HepG2 (cell line): ENCODE data around the gene TRAK1. TPM values are rescaled to one million over a fixed set of nuclear protein-coding genes. Genes with fewer than 3 reads are reported as not detected.
A peak's percentile ranks its signal among the peaks of the same experiment; 100 is the strongest.

Experiments used
- ATAC-seq: fragments of 200-7000 bp; cut with Tn5 transposase; 3 replicates; pipeline ENCODE4 v1.9.1; 2020; ENCODE audit warnings: mild to moderate bottlenecking, moderate library complexity
- BruUV-seq: library from RNA; stranded (reverse); fragments of 400-500 nt; replicated peaks from 2 replicates; lab custom pipeline; 2021; lab: Mats Ljungman, UMichigan
- CTCF ChIA-PET: fragments of 300-600 bp; formaldehyde crosslinking; extraction: SDS; loops from one replicate; lab custom pipeline; 2021; ENCODE audit warnings: low total read pairs, inconsistent platforms, low intra/inter-chr PET ratio; lab: Yijun Ruan, JAX
- POLR2A ChIA-PET: fragments of 350-600 bp; sonication (Branson Sonifier 250); formaldehyde crosslinking; loops from one replicate; lab custom pipeline; 2020; ENCODE audit warnings: antibody characterized with exemption, inconsistent platforms; lab: Yijun Ruan, JAX
- DNase-seq: peaks from one replicate; pipeline ENCODE4 v3.0.0-alpha.2; 2015; ENCODE audit warnings: low spot score
- FAIRE-seq: peaks from 3 replicates; lab custom pipeline; 2011; peaks lifted over from hg19 to GRCh38; lab: Jason Lieb, UNC
- H2AFZ ChIP-seq: one replicate; pipeline ENCODE4 v1.6.1; 2011; ENCODE audit warnings: low read length, inconsistent platforms
- H3K27ac ChIP-seq: fragments of 300-600 bp; 3 replicates; pipeline ENCODE4 v1.8.0; 2011; ENCODE audit warnings: mixed run types, mild to moderate bottlenecking, mixed read lengths, low read length, inconsistent platforms; ENCODE audit not compliant: insufficient read depth; ENCODE audit errors: extremely low read length
- H3K27me3 ChIP-seq, 2 experiments: fragments of 200-600 bp in 1 of 2; 2 replicates in 1 of 2; 3 replicates in 1 of 2; pipeline versions ENCODE4 v1.6.0 to v1.8.0; 2011; ENCODE audit warnings: low read length in 2 of 2, mild to moderate bottlenecking in 2 of 2, moderate library complexity in 2 of 2, inconsistent platforms in 1 of 2; ENCODE audit not compliant: insufficient read depth in 2 of 2, control insufficient read depth in 1 of 2
- H3K36me3 ChIP-seq, 2 experiments: fragments of 200-600 bp in 1 of 2; replicated peaks in 1 of 2; 2 replicates in 1 of 2; 3 replicates in 1 of 2; pipeline versions ENCODE4 v1.5.1 to v1.8.0; 2011; ENCODE audit warnings: low read length in 2 of 2, inconsistent platforms in 1 of 2; ENCODE audit not compliant: insufficient read depth in 2 of 2, control insufficient read depth in 1 of 2
- H3K4me1 ChIP-seq: 2 replicates; pipeline ENCODE4 v1.5.1; 2012; ENCODE audit warnings: low read length, inconsistent platforms; ENCODE audit not compliant: insufficient read depth
- H3K4me2 ChIP-seq: 2 replicates; pipeline ENCODE4 v1.6.0; 2011; ENCODE audit warnings: low read depth, low read length, inconsistent platforms
- H3K4me3 ChIP-seq, 3 experiments: fragments of 200-600 bp in 1 of 3; sonication (generic), shearing (Covaris generic) in 1 of 3; replicated peaks in 1 of 3; 2 replicates each; pipeline ENCODE4 v1.5.1; 2011 to 2016; ENCODE audit warnings: low read length in 3 of 3, inconsistent platforms in 2 of 3, low read depth in 2 of 3, mild to moderate bottlenecking in 2 of 3, control low read depth in 1 of 3, mixed read lengths in 1 of 3; ENCODE audit not compliant: insufficient read depth in 1 of 3
- H3K79me2 ChIP-seq: one replicate; pipeline ENCODE4 v1.6.1; 2011; ENCODE audit warnings: low read length, inconsistent platforms; ENCODE audit not compliant: insufficient read depth
- H3K9ac ChIP-seq: 2 replicates; pipeline ENCODE4 v1.6.0; 2011; ENCODE audit warnings: mild to moderate bottlenecking, low read depth, low read length, inconsistent platforms; ENCODE audit not compliant: insufficient read depth
- H3K9me3 ChIP-seq: 2 replicates; pipeline ENCODE4 v1.5.1; 2012; ENCODE audit warnings: mild to moderate bottlenecking, low read length
- H4K20me1 ChIP-seq: 2 replicates; pipeline ENCODE4 v1.6.0; 2011; ENCODE audit warnings: inconsistent platforms, mild to moderate bottlenecking, low read length, moderate library complexity; ENCODE audit not compliant: insufficient read depth
- CC2D1A ChIP-seq: sonication (generic); formaldehyde crosslinking; IDR thresholded peaks from 2 replicates; pipeline ENCODE4 v1.8.1; 2023; ENCODE audit warnings: mild to moderate bottlenecking, missing genetic modification reagents
- FOXJ3 ChIP-seq: sonication (generic); formaldehyde crosslinking; IDR thresholded peaks from 2 replicates; pipeline ENCODE4 v1.4.0; 2020; ENCODE audit warnings: missing genetic modification reagents, mild to moderate bottlenecking, borderline replicate concordance
- NFE2 ChIP-seq: sonication (generic); formaldehyde crosslinking; IDR thresholded peaks from 2 replicates; pipeline ENCODE4 v1.4.0; 2020; ENCODE audit warnings: missing genetic modification reagents
- RBM22 ChIP-seq: fragments of 200-400 bp; formaldehyde crosslinking; optimal IDR thresholded peaks from 2 replicates; pipeline ENCODE3; 2017; ENCODE audit warnings: mild to moderate bottlenecking, low read length, moderate library complexity
- REPIN1 ChIP-seq: sonication (generic); formaldehyde crosslinking; IDR thresholded peaks from 2 replicates; pipeline ENCODE4 v1.8.0; 2022; ENCODE audit warnings: missing genetic modification reagents, low read depth, mild to moderate bottlenecking, borderline replicate concordance
- RXRB ChIP-seq: IDR thresholded peaks from 2 replicates; pipeline ENCODE4 v1.6.1; 2016; ENCODE audit warnings: borderline replicate concordance, missing genetic modification reagents, missing compliant biosample characterization
- SSRP1 ChIP-seq: IDR thresholded peaks from 2 replicates; pipeline ENCODE4 v1.6.1; 2016; ENCODE audit warnings: control low read depth
- ZNF263 ChIP-seq: sonication (generic); formaldehyde crosslinking; IDR thresholded peaks from 2 replicates; pipeline ENCODE4 v1.4.0; 2020; ENCODE audit warnings: missing genetic modification reagents
- ZNF280D ChIP-seq: sonication (generic); formaldehyde crosslinking; IDR thresholded peaks from 2 replicates; pipeline ENCODE4 v1.5.1; 2020; ENCODE audit warnings: mild to moderate bottlenecking, missing genetic modification reagents
- ZNF292 ChIP-seq: sonication (generic); formaldehyde crosslinking; IDR thresholded peaks from 2 replicates; pipeline ENCODE4 v1.8.1; 2022; ENCODE audit warnings: mild to moderate bottlenecking, low read depth, missing genetic modification reagents, borderline replicate concordance
- ZNF383 ChIP-seq: sonication (generic); formaldehyde crosslinking; IDR thresholded peaks from 2 replicates; pipeline ENCODE4 v1.4.0; 2020; ENCODE audit warnings: missing genetic modification reagents, mild to moderate bottlenecking, borderline replicate concordance
- WGBS: methylation state at CpG from one replicate; pipeline ENCODE4 v1.1.6; 2017; ENCODE audit warnings: low lambda C conversion rate; 5-methylcytosine and 5-hydroxymethylcytosine counted together
- in situ Hi-C: cut with HindIII; loops from 2 replicates; pipeline ENCODE4 v1.10.0; 2017; ENCODE audit warnings: low pct_unique_long_range_greater_than_20kb; ENCODE audit not compliant: extremely low pct_ligation_motif_present
- intact Hi-C: fragments of 100-400 bp; cut with micrococcal nuclease; formaldehyde crosslinking; loops from one replicate; pipeline ENCODE4 v1.10.0; 2022; ENCODE audit not compliant: unreplicated experiment
- polyA plus RNA-seq, 8 experiments: library from polyadenylated mRNA; depleted of rRNA in 3 of 8; stranded (reverse) in 7 of 8; unstranded in 1 of 8; fragments of >200 nt; fragmentation: Illumina TruSeq in 4 of 8; extraction: Trizol in 4 of 8; gene quantifications; 2 replicates each; pipeline versions ENCODE4 v1.2.1 to v1.2.3, GENCODE V29; 2011 to 2016; ENCODE audit warnings: low read depth in 4 of 8, missing spikeins in 1 of 8, mixed read lengths in 1 of 8; ENCODE audit not compliant: insufficient read depth in 1 of 8
- total RNA-seq, 5 experiments: library from RNA; depleted of rRNA; stranded (reverse); fragments of >200 nt; fragmentation: Illumina TruSeq; extraction: Trizol; gene quantifications; 2 replicates each; pipeline ENCODE4 v1.2.3, GENCODE V29; 2016; ENCODE audit warnings: low read depth in 1 of 5

The TRAK1 gene
- total and polyA plus RNA-seq, 2 of the 13 experiments (the other 11 are each of a cell fraction or from before 2014, with no cell fraction given): 20.5 to 46.6 TPM

DNA sequence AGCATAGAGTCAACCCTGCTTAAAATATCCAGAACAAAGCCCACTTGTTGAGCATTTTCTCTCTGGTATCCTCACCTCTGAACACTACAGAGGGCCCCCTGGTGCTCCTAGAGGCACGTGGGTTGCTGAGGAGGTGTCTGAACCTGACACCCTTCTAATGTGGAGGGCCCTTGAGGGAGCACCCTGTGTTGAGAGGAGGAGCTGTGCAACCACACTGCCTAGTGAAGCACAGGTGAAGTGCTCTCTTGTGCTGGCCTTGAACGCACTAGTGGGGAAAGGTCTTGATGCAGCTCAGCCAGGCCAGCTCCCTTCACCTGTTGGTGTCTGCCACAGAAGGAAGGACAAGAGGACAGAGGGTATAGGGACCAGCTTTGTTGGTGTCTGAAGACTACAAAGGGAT is 122.9 kb downstream of the TRAK1 start:
- no peak for FAIRE-seq
- POLR2A ChIA-PET: no interaction called here
- Histone ChIP-seq H3K4me3 (no peak overlapping the region), H3K79me2 (no peaks in the 10 kb centered on the region), H2AFZ (no peak overlapping the region)
- no peak for DNase-seq
- no TSS peak for BruUV-seq
- CTCF ChIA-PET: no interaction called here
- TF ChIP-seq RXRB (no peak), ZNF263 (CRISPR knock-in tag) (peak; percentile 80), RBM22 (peak; percentile 46)
- TF ChIP-seq, all 625 proteins: peak for 2
- peaks cover 24 to 49% of the 10 kb centered on the region in 2 experiments for H3K36me3 ChIP-seq
- no peaks in the 10 kb centered on the region for H4K20me1 ChIP-seq
- no peaks in the 10 kb centered on the region for H3K9me3 ChIP-seq
- intact Hi-C loops (no loop called here), in situ Hi-C loops (no loop called here)
- 100% methylated on average over 1 of the region's 2 CpGs for WGBS
- H3K4me1 ChIP-seq: 0 out of 2 replicates have a peak, but pooled peaks cover 11% of the 10 kb centered on the region
- H3K4me2 ChIP-seq: no peak overlapping the region
- ATAC-seq: peak; percentile 42; the same call in 2 of the 3 replicates
- H3K27me3 ChIP-seq: no peaks in the 10 kb centered on the region
- H3K9ac ChIP-seq: no peak overlapping the region
- no peak overlapping the region for H3K27ac ChIP-seq

DNA sequence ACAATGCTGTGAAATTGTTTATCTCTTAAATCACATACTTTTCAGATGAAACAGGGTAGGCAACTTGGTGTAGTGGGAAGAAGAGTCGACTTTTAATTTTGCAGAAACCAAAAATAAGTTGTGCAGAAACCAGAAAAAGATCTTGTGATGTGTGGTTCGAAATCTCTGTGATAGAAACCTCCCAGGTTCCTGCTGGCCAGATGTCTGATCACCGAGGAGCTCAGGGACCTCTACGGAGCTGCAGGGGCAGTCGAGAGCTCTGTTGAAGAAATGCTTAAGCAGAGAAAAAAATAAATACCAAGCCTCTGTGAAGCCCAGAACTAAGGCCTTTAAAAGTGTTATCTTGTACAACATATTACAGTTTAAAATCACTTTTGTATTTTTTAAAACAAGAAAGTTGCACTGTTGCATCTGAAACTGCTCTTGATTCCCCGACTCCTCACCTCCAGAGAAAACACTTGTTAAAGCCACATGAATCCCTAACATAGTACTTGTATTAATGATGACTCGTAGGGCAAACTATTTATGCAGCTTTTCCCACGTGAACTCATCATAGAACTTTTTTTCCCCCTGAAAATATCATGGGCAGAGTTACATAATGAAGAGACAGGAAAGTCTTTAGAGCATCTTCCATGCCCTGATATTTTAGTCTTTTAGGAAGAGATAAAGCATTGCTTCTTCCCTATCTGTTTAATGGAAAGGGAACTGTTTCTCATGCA is 123.6 kb downstream of the TRAK1 start:
- H3K4me1 ChIP-seq: 0 out of 2 replicates have a peak, but pooled peaks cover 11% of the 10 kb centered on the region
- H4K20me1 ChIP-seq: no peaks in the 10 kb centered on the region
- TF ChIP-seq SSRP1 (no peak), ZNF292 (no peak), ZNF383 (CRISPR knock-in tag) (no peak), REPIN1 (no peak), ZNF280D (CRISPR knock-in tag) (no peak), CC2D1A (no peak), NFE2 (CRISPR knock-in tag) (no peak), FOXJ3 (CRISPR knock-in tag) (no peak)
- H3K27me3 ChIP-seq: no peaks in the 10 kb centered on the region
- ATAC-seq (no peak), DNase-seq (no peak), FAIRE-seq (no peak)
- CTCF ChIA-PET: no interaction called here
- no peaks in the 10 kb centered on the region for H3K9me3 ChIP-seq
- WGBS: 98% methylated on average over 8 of the region's 8 CpGs
- no peak overlapping the region for H3K4me3 ChIP-seq
- in situ Hi-C loops (no loop called here), intact Hi-C loops (no loop called here)
- no peak overlapping the region for H2AFZ ChIP-seq
- H3K27ac ChIP-seq: no peak overlapping the region
- BruUV-seq: no TSS peak
- no peaks in the 10 kb centered on the region for H3K79me2 ChIP-seq
- H3K9ac ChIP-seq: no peak overlapping the region
- H3K4me2 ChIP-seq: no peak overlapping the region
- POLR2A ChIA-PET: no interaction called here
- peaks cover 19 to 45% of the 10 kb centered on the region in 2 experiments for H3K36me3 ChIP-seq
